Loucy (cell line): ENCODE results near the gene MGLL.

Source experiments
- H2AFZ ChIP-seq: fragments of 200-600 bp; sonication (generic); 2 replicates; pipeline ENCODE4 v1.6.0; 2016; ENCODE audit warnings: antibody characterized with exemption, mild to moderate bottlenecking, low read length, moderate library complexity
- H3F3A ChIP-seq: fragments of 200-600 bp; 2 replicates; pipeline ENCODE4 v1.6.0; 2016; ENCODE audit warnings: antibody characterized with exemption, low read depth, mild to moderate bottlenecking
- H3K27me3 ChIP-seq: fragments of 200-600 bp; sonication (generic); 2 replicates; pipeline ENCODE4 v1.6.1; 2014; ENCODE audit warnings: low read length, mild to moderate bottlenecking; ENCODE audit not compliant: insufficient read depth, poor library complexity, severe bottlenecking
- H3K36me3 ChIP-seq: fragments of 200-600 bp; sonication (generic); 2 replicates; pipeline ENCODE4 v1.6.1; 2016; ENCODE audit warnings: low read length; ENCODE audit not compliant: insufficient read depth
- H3K4me1 ChIP-seq: fragments of 200-600 bp; sonication (generic); 2 replicates; pipeline ENCODE4 v1.5.1; 2014; ENCODE audit warnings: low read length, mild to moderate bottlenecking; ENCODE audit not compliant: insufficient read depth, poor library complexity, severe bottlenecking
- H3K4me2 ChIP-seq: fragments of 200-600 bp; sonication (generic); 2 replicates; pipeline ENCODE4 v1.6.0; 2014; ENCODE audit warnings: antibody characterized with exemption, low read length, low read depth, mild to moderate bottlenecking; ENCODE audit not compliant: poor library complexity, severe bottlenecking
- H3K4me3 ChIP-seq: fragments of 200-600 bp; sonication (generic); 2 replicates; pipeline ENCODE4 v1.5.1; 2014; ENCODE audit warnings: low read length, mild to moderate bottlenecking, mixed read lengths; ENCODE audit not compliant: poor library complexity, severe bottlenecking
- H3K79me2 ChIP-seq: fragments of 200-600 bp; sonication (generic); 2 replicates; pipeline ENCODE4 v1.6.1; 2014; ENCODE audit warnings: low read length; ENCODE audit not compliant: insufficient read depth
- H3K9ac ChIP-seq: fragments of 200-600 bp; sonication (generic); 2 replicates; pipeline ENCODE4 v1.6.0; 2014; ENCODE audit warnings: mild to moderate bottlenecking, low read depth, low read length, moderate library complexity; ENCODE audit not compliant: poor library complexity, severe bottlenecking
- H3K9me2 ChIP-seq: fragments of 200-600 bp; sonication (generic); replicated peaks from 2 replicates; pipeline ENCODE4 v1.6.1; 2016; ENCODE audit warnings: low read depth, low read length, mixed read lengths
- H3K9me3 ChIP-seq: fragments of 200-600 bp; sonication (generic); 2 replicates; pipeline ENCODE4 v1.6.1; 2014; ENCODE audit warnings: mild to moderate bottlenecking, antibody characterized with exemption, low read length, low read depth; ENCODE audit not compliant: insufficient read depth
- H4K20me1 ChIP-seq: fragments of 200-600 bp; sonication (generic); 2 replicates; pipeline ENCODE4 v1.6.0; 2014; ENCODE audit warnings: antibody characterized with exemption, low read length, mild to moderate bottlenecking; ENCODE audit not compliant: insufficient read depth, poor library complexity, severe bottlenecking
- EZH2phosphoT487 ChIP-seq: fragments of 200-600 bp; IDR thresholded peaks from 2 replicates; pipeline ENCODE4 v1.6.1; 2018; ENCODE audit warnings: antibody characterized with exemption, mild to moderate bottlenecking, moderate library complexity, borderline replicate concordance
- TF ChIP-seq, protein P1 (sequence below): fragments of 200-600 bp; sonication (generic); conservative IDR thresholded peaks from 2 replicates; pipeline ENCODE4 v1.5.1; 2014; ENCODE audit warnings: mild to moderate bottlenecking, antibody characterized with exemption, low read length

MGLL gene

GRCh38 chr3:127751782-127752181, 70.5 kb downstream of the MGLL start:
- peaks cover 86% of the 10 kb centered on the region for H3K79me2 ChIP-seq
- no peaks in the 10 kb centered on the region for H4K20me1 ChIP-seq
- H3K4me3 ChIP-seq = no peak overlapping the region
- H3K4me1 ChIP-seq = peaks cover 45% of the 10 kb centered on the region
- no peak overlapping the region for H2AFZ ChIP-seq
- no peaks in the 10 kb centered on the region for H3F3A ChIP-seq
- H3K4me2 ChIP-seq = peak overlapping the region; percentile 49
- no peak for TF ChIP-seq EZH2phosphoT487
- TF ChIP-seq, protein P1, sequence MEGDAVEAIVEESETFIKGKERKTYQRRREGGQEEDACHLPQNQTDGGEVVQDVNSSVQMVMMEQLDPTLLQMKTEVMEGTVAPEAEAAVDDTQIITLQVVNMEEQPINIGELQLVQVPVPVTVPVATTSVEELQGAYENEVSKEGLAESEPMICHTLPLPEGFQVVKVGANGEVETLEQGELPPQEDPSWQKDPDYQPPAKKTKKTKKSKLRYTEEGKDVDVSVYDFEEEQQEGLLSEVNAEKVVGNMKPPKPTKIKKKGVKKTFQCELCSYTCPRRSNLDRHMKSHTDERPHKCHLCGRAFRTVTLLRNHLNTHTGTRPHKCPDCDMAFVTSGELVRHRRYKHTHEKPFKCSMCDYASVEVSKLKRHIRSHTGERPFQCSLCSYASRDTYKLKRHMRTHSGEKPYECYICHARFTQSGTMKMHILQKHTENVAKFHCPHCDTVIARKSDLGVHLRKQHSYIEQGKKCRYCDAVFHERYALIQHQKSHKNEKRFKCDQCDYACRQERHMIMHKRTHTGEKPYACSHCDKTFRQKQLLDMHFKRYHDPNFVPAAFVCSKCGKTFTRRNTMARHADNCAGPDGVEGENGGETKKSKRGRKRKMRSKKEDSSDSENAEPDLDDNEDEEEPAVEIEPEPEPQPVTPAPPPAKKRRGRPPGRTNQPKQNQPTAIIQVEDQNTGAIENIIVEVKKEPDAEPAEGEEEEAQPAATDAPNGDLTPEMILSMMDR = no peak
- H3K9ac ChIP-seq = peak overlapping the region; percentile 61
- H3K27me3 ChIP-seq = no peaks in the 10 kb centered on the region
- H3K9me3 ChIP-seq = no peaks in the 10 kb centered on the region
- H3K9me2 ChIP-seq = no peaks in the 10 kb centered on the region
- peaks cover 32% of the 10 kb centered on the region; the same call in 1 of the 2 replicates for H3K36me3 ChIP-seq

DNA sequence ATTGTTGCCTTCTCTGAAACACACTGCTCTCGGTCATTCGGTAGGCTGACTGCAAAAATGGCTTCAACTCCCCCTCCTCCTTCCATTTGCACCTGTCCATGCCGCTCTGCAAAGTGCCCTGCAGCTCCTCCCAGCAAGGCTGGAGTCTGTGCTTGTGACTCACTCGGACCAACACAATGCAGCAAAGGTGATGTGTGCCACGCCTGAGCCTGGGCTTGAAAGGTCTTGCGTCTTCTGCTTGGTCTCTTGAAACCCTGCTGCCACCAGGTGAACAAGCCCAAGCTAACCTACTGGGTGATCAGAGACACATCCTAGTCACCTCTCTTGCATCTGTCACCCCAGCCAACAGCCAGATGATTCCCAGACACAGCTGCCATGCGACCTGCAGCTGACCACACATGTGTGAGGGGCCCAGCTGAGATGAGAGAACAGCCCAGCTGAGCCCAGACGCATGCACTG, 71.1 kb downstream of the MGLL start:
- Histone ChIP-seq H3K79me2 (peaks cover 85% of the 10 kb centered on the region), H3F3A (no peaks in the 10 kb centered on the region), H2AFZ (no peak overlapping the region), H3K4me1 (peaks cover 45% of the 10 kb centered on the region), H3K9ac (peak overlapping the region; percentile 61), H4K20me1 (no peaks in the 10 kb centered on the region), H3K4me3 (no peak overlapping the region), H3K36me3 (peaks cover 33% of the 10 kb centered on the region; the same call in 1 of the 2 replicates), H3K4me2 (peak overlapping the region; percentile 49), H3K27me3 (no peaks in the 10 kb centered on the region), H3K9me2 (no peaks in the 10 kb centered on the region), H3K9me3 (no peaks in the 10 kb centered on the region)
- no peak for TF ChIP-seq EZH2phosphoT487
- TF ChIP-seq, protein P1 = no peak

- H3K4me1 ChIP-seq = peaks cover 40% of the 10 kb centered on the region
- H3K4me2 ChIP-seq = peak overlapping the region; percentile 49
- H3K9ac ChIP-seq = peak overlapping the region; percentile 61
- no peaks in the 10 kb centered on the region for H3K9me2 ChIP-seq
- no peaks in the 10 kb centered on the region for H3K9me3 ChIP-seq
- H4K20me1 ChIP-seq = no peaks in the 10 kb centered on the region
- no peak for TF ChIP-seq EZH2phosphoT487
- TF ChIP-seq, protein P1 = no peak
- H3F3A ChIP-seq = no peaks in the 10 kb centered on the region
- H3K4me3 ChIP-seq = peak overlapping the region; percentile 8
- H3K79me2 ChIP-seq = peaks cover 85% of the 10 kb centered on the region
- no peak overlapping the region for H2AFZ ChIP-seq
- H3K36me3 ChIP-seq = peaks cover 33% of the 10 kb centered on the region; the same call in 1 of the 2 replicates
- H3K27me3 ChIP-seq = no peaks in the 10 kb centered on the region
Observed at GRCh38 chr3:127750226-127751031, 71.9 kb downstream of the MGLL start.
